ENCODE measurements around the gene AHR.

DNA sequence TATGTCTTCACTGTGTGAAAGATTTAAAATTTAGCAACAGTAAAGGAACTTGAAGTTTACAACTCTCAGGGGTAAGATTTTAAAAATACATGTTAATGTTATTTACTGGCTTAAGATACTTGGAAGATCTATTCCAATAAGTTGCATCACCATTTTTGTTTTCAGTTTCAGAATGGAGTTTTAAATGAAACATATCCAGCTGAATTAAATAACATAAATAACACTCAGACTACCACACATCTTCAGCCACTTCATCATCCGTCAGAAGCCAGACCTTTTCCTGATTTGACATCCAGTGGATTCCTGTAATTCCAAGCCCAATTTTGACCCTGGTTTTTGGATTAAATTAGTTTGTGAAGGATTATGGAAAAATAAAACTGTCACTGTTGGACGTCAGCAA lies 44.3 kb downstream of the AHR start:
- TF ChIP-seq EZH2 (IDR thresholded peaks at IDR 0.05; ENCODE audit: borderline replicate concordance, insufficient read depth, low read depth, low read length, poor library complexity, severe bottlenecking): no peak
- TF ChIP-seq, protein P1, sequence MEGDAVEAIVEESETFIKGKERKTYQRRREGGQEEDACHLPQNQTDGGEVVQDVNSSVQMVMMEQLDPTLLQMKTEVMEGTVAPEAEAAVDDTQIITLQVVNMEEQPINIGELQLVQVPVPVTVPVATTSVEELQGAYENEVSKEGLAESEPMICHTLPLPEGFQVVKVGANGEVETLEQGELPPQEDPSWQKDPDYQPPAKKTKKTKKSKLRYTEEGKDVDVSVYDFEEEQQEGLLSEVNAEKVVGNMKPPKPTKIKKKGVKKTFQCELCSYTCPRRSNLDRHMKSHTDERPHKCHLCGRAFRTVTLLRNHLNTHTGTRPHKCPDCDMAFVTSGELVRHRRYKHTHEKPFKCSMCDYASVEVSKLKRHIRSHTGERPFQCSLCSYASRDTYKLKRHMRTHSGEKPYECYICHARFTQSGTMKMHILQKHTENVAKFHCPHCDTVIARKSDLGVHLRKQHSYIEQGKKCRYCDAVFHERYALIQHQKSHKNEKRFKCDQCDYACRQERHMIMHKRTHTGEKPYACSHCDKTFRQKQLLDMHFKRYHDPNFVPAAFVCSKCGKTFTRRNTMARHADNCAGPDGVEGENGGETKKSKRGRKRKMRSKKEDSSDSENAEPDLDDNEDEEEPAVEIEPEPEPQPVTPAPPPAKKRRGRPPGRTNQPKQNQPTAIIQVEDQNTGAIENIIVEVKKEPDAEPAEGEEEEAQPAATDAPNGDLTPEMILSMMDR (IDR thresholded peaks at IDR 0.05): no peak
